GM19043 (cell line): ENCODE measurements around the gene KRTAP5-8.
"Not testable (repeated sequence)": the region's sequence is repeated elsewhere in the genome, so short reads cannot be mapped to it uniquely, and the experiment has no call there.

Experiments
- ATAC-seq: cut with Tn5 transposase; IDR thresholded peaks from one replicate; pipeline ENCODE4 v1.9.1; 2021; ENCODE audit warnings: low read depth; ENCODE audit not compliant: unreplicated experiment

Gene KRTAP5-8

DNA sequence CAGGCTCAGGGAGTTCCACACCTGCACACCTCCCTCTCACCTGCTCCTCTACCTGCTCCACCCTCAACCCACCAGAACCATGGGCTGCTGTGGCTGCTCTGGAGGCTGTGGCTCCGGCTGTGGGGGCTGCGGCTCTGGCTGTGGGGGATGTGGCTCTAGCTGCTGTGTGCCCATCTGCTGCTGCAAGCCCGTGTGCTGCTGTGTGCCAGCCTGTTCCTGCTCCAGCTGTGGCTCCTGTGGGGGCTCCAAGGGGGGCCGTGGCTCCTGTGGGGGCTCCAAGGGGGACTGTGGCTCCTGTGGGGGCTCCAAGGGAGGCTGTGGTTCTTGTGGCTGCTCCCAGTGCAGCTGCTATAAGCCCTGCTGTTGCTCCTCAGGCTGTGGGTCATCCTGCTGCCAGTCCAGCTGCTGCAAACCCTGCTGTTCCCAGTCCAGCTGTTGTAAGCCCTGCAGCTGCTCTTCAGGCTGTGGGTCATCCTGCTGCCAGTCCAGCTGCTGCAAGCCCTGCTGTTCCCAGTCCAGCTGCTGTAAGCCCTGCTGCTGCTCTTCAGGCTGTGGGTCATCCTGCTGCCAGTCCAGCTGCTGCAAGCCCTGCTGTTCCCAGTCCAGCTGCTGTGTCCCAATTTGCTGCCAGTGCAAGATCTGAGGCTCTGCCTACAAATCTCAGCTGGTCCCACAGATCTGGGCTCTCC, at the start of gene KRTAP5-8:
KRTAP5-8 (plus strand) TSS at position 49 of the 689 bp plus-strand sequence; CDS start at position 80, 31 bp downstream.
- not testable (repeated sequence) for ATAC-seq

DNA sequence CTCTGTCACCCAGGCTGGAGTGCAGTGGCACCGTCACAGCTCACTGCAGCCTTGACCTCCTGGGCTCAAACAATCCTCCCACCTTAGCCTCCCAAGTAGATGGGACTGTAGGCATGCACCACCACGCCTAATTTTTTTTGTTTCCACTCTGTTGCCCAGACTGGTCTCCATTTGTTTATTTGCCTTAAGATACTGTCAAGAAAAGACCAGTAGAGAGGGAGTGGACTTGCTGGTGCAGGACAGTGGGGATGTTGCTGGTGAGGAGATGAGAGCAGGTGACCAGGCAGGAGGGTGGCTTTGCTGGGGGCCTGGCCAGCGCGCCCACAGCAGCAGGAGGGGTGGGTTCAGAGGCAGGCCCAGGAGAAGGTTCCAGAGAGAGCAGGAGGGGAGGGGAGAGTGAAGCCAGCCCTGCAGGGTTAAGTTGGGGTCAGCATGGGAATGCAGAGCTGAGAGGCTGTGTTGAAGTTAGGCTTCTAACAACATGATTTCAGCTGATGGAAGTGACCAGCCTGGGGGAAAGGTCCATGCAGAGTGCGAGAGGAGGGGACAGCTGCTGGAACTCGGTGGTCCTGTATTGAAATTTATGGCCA, 49.0 kb upstream of the KRTAP5-8 start:
- ATAC-seq = no peak

- ATAC-seq = no peak
Measured at GRCh38 chr11:71489311-71490043, 48.3 kb upstream of the KRTAP5-8 start.

GRCh38 chr11:71490044-71490730, 47.6 kb upstream of the KRTAP5-8 start:
- no peak for ATAC-seq

GRCh38 chr11:71490731-71491390, 47.0 kb upstream of the KRTAP5-8 start:
- ATAC-seq = no peak

GRCh38 chr11:71491531-71491930, 46.3 kb upstream of the KRTAP5-8 start:
- ATAC-seq = no peak

- no peak for ATAC-seq
Measured at GRCh38 chr11:71491940-71492339, 45.9 kb upstream of the KRTAP5-8 start.

- no peak for ATAC-seq
Measured at GRCh38 chr11:71495286-71496230, 42.3 kb upstream of the KRTAP5-8 start.

GRCh38 chr11:71496421-71496820, 41.4 kb upstream of the KRTAP5-8 start:
- no peak for ATAC-seq

DNA sequence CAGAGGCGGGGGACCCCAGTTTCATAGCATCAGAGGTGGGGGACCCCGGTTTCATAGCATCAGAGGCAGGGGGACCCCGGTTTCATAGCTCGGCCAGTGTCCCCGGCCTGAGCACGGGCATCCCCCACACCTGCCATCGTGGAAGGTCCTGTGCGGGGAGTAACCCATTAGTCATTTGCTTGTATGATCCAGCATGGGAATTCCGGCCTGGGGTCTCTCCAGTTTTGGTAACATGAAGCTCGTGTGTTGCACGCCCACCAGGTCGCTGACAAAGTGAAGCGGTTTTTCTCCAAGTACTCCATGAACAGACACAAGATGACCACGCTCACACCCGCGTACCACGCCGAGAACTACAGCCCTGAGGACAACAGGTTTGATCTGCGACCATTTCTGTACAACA, 39.7 kb upstream of the KRTAP5-8 start:
- ATAC-seq = no peak

- no peak for ATAC-seq
Measured at GRCh38 chr11:71499125-71499524, 38.7 kb upstream of the KRTAP5-8 start.

DNA sequence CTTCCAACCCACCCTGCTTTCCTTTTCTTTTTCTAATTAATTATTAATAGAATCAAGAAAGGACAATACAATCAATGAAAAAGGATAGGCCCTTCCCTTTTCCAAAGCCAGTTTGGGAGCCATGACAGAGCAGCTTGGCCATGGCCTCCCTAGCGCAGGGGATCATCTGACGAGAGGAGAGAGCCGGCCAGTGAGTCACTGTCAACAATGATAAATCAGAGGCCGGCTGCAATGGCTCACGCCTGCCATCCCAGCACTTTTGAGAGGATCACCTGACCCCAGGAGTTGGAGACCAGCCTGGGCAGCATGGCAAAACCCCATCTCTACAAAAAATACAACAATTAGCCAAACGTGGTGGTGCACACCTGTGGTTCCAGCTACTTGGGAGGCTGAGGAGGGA, 38.3 kb upstream of the KRTAP5-8 start:
- no peak for ATAC-seq

DNA sequence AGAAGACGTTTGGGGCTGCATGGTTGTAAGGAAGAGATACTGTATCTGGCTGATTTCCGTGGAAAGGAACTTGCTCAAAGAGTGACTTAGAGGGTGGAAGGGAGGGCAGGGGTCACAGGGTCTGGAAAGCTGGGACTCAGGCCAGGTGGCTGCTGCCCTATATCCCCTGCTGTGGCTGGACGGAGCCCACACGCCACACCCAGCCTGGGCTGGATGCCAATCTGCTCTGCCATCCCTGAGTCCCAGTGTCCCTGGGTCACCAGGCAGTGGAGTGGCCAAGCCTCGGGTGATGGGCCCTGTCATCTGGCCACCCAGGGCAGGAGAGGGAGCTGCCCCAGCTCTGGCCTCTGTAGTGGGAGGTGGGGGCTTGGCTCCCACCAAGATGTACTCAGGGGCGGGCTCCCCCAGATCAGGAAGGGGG, 37.2 kb upstream of the KRTAP5-8 start:
- ATAC-seq = no peak

DNA sequence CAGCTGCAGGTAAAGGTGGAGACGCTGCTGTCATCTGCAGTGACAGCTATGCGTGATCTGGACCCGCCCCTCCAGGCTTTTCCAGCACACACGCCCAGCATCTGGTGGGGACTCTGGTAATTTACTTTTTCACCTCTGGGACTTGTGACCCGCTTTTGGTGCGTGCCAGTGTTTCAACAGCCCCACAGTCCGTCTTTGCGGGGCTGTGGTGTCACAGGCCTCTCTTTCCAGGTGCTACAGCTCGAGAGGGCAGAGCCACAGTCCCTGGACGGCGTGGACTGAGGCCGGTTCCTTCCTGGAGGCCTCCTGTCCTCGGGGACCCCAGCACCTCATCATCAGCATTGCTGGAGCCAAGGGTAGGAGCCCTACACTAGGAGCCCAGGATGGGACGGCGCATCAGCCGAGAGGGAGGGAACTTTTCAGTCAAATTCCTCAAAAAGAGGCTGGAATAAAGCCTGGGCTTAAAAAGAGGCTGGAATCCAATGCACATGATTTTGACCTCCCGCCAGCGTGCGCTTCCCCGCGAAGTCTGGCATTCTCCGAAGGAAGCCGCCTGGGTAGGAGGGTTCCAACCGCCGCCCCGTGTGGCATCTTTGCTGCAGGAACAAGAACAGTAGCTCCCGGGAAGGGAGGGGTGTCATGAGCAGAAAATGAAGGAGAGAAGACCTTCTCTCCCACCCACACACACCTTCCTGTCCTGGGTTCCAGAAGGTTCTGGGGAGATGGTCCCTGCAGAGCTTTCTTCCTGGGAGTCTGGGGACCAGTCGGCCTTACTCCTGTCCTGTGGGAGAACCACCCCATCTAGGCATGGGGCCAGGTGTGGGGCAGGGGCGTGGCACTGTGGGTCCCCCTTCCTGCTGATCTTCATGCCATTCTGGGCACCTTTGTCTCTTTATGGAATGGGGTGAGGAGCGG, 36.5 kb upstream of the KRTAP5-8 start:
- ATAC-seq = no peak

- no peak for ATAC-seq
Measured at GRCh38 chr11:71502026-71502425, 35.8 kb upstream of the KRTAP5-8 start.

DNA sequence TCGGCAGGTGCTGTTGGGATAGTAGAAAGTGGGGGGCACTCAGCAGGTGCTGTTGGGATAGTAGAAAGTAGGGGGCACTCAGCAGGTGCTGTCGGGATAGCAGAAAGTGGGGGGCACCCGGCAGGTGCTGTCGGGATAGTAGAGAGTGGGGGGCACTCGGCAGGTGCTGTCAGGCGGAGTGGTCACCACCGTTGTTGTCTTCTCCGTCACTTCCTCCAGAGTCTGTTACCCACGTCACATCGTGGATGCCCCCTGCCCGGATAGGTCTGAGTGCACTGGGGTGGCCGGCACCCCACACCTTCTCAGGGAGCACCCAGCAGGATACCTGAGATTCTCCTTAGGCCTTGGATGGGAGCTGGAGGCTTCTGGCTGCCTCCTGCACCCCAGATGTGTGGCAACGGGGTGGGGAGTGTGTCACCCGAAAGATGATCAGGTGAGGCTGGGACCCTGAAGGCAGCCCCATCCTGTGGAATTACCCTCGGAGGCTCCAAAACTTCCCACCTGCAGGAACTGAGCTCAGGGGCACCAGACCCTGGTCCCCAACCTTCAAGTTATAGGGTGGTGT, 34.9 kb upstream of the KRTAP5-8 start:
- ATAC-seq = no peak

DNA sequence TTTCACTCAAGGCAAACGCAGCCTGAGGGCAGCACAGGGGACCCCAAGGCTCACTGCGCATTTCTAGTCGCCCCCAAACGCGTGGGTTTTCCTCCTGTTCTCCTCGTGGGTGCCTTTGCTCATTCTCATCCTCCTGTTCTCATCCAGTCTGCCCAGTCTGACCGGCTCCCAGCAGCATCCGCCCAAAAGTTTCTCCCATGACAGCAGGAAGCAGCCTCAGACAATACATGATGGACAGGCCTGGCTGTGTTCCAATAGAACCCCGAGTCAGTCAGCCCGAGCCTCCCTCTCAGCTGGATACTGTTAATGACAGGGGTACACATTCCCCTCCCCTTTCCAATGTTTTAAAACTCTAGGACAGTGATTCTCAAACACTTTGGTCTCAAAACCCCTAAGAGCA, 33.3 kb upstream of the KRTAP5-8 start:
- ATAC-seq = no peak

GRCh38 chr11:71505001-71505400, 32.8 kb upstream of the KRTAP5-8 start:
- no peak for ATAC-seq
